ENCODE data around the gene TMEM109.

GRCh38 chr11:60871378-60872061 lies 42.4 kb upstream of the TMEM109 start:
- TF ChIP-seq, protein P1, sequence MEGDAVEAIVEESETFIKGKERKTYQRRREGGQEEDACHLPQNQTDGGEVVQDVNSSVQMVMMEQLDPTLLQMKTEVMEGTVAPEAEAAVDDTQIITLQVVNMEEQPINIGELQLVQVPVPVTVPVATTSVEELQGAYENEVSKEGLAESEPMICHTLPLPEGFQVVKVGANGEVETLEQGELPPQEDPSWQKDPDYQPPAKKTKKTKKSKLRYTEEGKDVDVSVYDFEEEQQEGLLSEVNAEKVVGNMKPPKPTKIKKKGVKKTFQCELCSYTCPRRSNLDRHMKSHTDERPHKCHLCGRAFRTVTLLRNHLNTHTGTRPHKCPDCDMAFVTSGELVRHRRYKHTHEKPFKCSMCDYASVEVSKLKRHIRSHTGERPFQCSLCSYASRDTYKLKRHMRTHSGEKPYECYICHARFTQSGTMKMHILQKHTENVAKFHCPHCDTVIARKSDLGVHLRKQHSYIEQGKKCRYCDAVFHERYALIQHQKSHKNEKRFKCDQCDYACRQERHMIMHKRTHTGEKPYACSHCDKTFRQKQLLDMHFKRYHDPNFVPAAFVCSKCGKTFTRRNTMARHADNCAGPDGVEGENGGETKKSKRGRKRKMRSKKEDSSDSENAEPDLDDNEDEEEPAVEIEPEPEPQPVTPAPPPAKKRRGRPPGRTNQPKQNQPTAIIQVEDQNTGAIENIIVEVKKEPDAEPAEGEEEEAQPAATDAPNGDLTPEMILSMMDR (IDR thresholded peaks at IDR 0.05; ENCODE audit: insufficient read depth, low read length): no peak
- TF ChIP-seq REST (IDR thresholded peaks at IDR 0.05; ENCODE audit: insufficient replicate concordance, low read depth): no peak
